ENCODE data around the gene ARHGDIA. TPM values are rescaled to one million over a fixed set of nuclear protein-coding genes. Genes with fewer than 3 reads are reported as not detected.

Gene ARHGDIA
- 105 and 173 TPM in 2 replicates for total RNA-seq

GRCh38 chr17:81870981-81871386 is at the start of gene ARHGDIA:
ARHGDIA (minus strand) TSS chr17:81871337; CDS start chr17:81869930, 1,407 bp downstream.

DNA sequence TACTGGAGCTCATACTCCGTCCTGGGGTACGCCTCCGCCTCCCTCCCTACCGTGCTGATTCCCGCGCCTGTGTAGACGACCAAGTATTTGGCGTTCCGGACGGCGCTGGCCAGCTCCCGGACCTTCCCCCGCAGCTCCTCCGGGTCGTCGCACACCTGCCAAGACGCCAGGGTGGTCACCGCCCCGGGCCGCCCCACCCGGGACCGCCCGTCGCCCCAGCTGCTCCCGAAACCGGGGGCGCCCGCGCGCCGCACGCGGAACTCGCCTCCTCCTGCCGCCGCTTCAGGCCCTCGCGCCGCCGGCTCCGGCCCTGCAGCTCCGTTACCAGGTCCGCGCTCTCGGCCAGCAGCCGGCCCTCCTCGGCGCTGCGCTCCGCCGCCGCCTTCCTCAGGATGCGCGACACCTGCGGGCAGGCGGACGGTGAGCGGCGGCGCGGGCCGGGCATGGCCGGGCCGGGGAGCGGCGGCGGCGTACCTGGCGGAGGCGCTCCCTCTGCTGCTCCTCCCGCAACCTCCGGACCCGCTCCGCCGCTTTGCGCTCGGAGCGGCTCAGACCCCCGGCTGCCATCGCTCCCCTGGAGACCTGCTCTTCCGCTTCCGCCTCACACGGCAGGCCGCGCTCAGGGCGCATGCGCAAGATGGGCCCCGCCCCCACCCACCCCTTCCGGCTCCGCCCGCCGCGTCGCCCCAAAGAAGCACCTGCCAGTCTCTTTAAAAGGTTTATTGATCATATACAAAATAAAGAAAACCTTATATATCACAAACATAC is 46.6 kb upstream of the ARHGDIA start, which contains the start of gene SIRT7:
Gene SIRT7, minus strand, starts transcription at position 612 of the 768 bp plus-strand sequence. Its CDS starts 45 bp downstream, at position 567.

GRCh38 chr17:81911277-81911961 is 40.3 kb upstream of the ARHGDIA start, which contains the start of gene PCYT2:
PCYT2 (minus strand) TSS chr17:81911399; CDS start chr17:81911355, 44 bp downstream.

DNA sequence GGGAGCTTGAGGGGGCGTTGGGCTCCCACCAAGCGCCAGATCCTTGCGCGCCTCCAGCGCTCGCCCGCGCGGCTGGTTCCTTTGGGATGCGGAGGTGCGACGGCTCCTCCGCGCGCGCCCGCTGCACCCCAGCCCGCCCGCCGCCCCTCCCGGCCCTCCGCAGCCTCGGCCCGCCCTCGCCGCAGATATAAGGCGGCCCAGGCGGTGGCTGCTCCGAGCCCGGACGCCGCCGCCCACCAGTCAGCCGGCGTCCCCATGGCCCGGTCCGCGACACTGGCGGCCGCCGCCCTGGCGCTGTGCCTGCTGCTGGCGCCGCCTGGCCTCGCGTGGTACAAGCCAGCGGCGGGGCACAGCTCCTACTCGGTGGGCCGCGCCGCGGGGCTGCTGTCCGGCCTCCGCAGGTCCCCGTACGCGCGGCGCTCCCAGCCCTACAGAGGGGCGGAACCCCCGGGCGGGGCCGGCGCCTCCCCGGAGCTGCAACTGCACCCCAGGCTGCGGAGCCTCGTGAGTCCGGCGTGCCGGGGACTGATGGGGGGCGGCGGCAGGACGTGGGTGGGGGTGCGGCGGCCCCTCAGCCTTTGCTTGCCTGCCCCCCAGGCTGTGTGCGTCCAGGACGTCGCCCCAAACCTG is 31.0 kb upstream of the ARHGDIA start, which contains the start of gene NPB:
Gene NPB, plus strand, starts transcription at position 216 of the 630 bp plus-strand sequence. Its CDS starts 40 bp downstream, at position 256.

GRCh38 chr17:81859906-81860755 is 11.0 kb downstream of the ARHGDIA start, which contains the start of gene P4HB:
P4HB (minus strand) TSS chr17:81860535; CDS start chr17:81860471, 64 bp downstream.

GRCh38 chr17:81834831-81835267 is 36.3 kb downstream of the ARHGDIA start, which contains the start of gene PPP1R27:
PPP1R27 (minus strand) TSS chr17:81835050; CDS start chr17:81834953, 97 bp downstream.

DNA sequence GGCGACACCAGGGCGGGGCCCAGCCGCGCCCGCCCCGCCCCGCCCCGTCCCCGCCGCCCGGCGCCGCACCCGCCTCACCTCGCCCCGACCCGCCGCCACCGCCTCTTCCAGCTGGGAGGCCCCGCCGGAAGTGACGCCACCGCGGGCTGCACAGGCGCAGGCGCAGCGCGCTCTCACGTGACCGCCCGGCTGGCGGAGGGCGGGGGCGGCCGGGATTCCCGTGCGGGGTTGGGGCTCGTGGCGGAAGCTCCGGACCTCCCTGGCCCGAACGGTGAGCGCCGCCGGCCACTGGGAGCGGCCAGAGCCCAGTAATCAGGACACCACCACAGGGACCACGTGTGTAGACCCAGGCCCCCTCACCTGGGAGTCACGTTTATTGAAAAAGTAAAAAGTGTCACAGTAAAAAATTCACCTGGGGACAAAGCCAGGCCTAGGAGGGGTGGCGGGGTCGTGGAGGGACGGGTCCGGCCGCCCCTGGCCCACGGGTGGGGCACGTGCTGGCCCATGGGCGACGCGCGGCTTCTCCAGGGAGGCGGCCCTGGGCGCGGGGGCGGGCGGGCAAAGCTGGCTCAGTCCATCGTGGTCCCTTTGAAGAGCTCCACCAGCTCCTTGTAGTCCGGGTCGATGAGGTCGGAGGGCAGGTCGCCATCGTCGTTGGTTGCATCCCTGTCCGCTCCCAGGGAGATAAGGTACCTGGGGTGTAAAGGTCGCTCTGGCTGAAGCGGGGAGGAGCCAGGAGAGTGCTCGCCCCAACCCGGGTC is 37.8 kb downstream of the ARHGDIA start, which contains the start of gene MCRIP1:
Gene MCRIP1, minus strand, starts transcription at position 132 of the 761 bp plus-strand sequence. CDS start 8,785 bp downstream, outside the sequence.

Other genes starting within 250 kb of the ARHGDIA start
- 63.1 and 155 TPM in 2 replicates for gene NPLOC4, start 234.2 kb downstream of the ARHGDIA start, total RNA-seq
- 0.16 and 1.3 TPM in 2 replicates for gene TSPAN10, start 234.1 kb downstream of the ARHGDIA start, total RNA-seq
- gene PDE6G, start 214.8 kb downstream of the ARHGDIA start, total RNA-seq: 0.81 and 3.5 TPM in 2 replicates
- gene OXLD1, start 204.7 kb downstream of the ARHGDIA start, total RNA-seq: 21.6 and 32.9 TPM in 2 replicates
- 9.2 and 10.7 TPM in 2 replicates for gene CCDC137, start 204.6 kb downstream of the ARHGDIA start, total RNA-seq
- gene ARL16, start 187.5 kb downstream of the ARHGDIA start, total RNA-seq: 17.8 and 25.3 TPM in 2 replicates
- 51.5 and 85.7 TPM in 2 replicates for gene HGS, start 187.3 kb downstream of the ARHGDIA start, total RNA-seq
- gene MRPL12, start 168.0 kb downstream of the ARHGDIA start, total RNA-seq: 7.6 and 8.7 TPM in 2 replicates
- 13.9 and 14.2 TPM in 2 replicates for gene SLC25A10, start 159.1 kb downstream of the ARHGDIA start, total RNA-seq
- not detected in 2 replicates for gene GCGR, start 67.2 kb downstream of the ARHGDIA start, total RNA-seq
- gene MCRIP1, start 38.0 kb downstream of the ARHGDIA start, total RNA-seq: 120 and 122 TPM in 2 replicates
- not detected in 2 replicates for gene PPP1R27, start 36.3 kb downstream of the ARHGDIA start, total RNA-seq
- gene P4HB, start 10.8 kb downstream of the ARHGDIA start, total RNA-seq: 635 and 762 TPM in 2 replicates
- gene ALYREF, start 20.2 kb upstream of the ARHGDIA start, total RNA-seq: 167 and 225 TPM in 2 replicates
- 128 and 151 TPM in 2 replicates for gene ANAPC11, start 20.4 kb upstream of the ARHGDIA start, total RNA-seq
- gene NPB, start 30.9 kb upstream of the ARHGDIA start, total RNA-seq: 0.19 TPM in 1 of 2 replicates, not detected in the other
- gene PCYT2, start 40.1 kb upstream of the ARHGDIA start, total RNA-seq: 39.6 and 48.7 TPM in 2 replicates
- 21.1 and 22.8 TPM in 2 replicates for gene SIRT7, start 46.8 kb upstream of the ARHGDIA start, total RNA-seq
- 12.0 and 22.8 TPM in 2 replicates for gene MAFG, start 56.4 kb upstream of the ARHGDIA start, total RNA-seq
- gene PYCR1, start 66.0 kb upstream of the ARHGDIA start, total RNA-seq: 35.5 and 101 TPM in 2 replicates
- not detected in 2 replicates for gene MYADML2, start 75.9 kb upstream of the ARHGDIA start, total RNA-seq
- 0.19 TPM in 1 of 2 replicates, not detected in the other for gene NOTUM, start 89.8 kb upstream of the ARHGDIA start, total RNA-seq
- 16.5 and 25.6 TPM in 2 replicates for gene ASPSCR1, start 106.3 kb upstream of the ARHGDIA start, total RNA-seq
- 26.7 and 47.4 TPM in 2 replicates for gene CENPX, start 151.5 kb upstream of the ARHGDIA start, total RNA-seq
- gene LRRC45, start 152.0 kb upstream of the ARHGDIA start, total RNA-seq: 13.9 and 22.8 TPM in 2 replicates
- 13.1 and 14.3 TPM in 2 replicates for gene RAC3, start 160.3 kb upstream of the ARHGDIA start, total RNA-seq
- gene DCXR, start 166.4 kb upstream of the ARHGDIA start, total RNA-seq: 28.7 and 48.2 TPM in 2 replicates
- 17.0 and 29.6 TPM in 2 replicates for gene RFNG, start 180.5 kb upstream of the ARHGDIA start, total RNA-seq
- gene GPS1, start 180.6 kb upstream of the ARHGDIA start, total RNA-seq: 72.7 and 85.7 TPM in 2 replicates
- 54.6 and 59.5 TPM in 2 replicates for gene DUS1L, start 194.5 kb upstream of the ARHGDIA start, total RNA-seq
- 73.0 and 95.0 TPM in 2 replicates for gene FASN, start 226.9 kb upstream of the ARHGDIA start, total RNA-seq